Glutamatergic neuron (in vitro differentiated cells): ENCODE data around the gene GGCT. TPM values are rescaled to one million over a fixed set of nuclear protein-coding genes. Genes with fewer than 3 reads are reported as not detected.

Source experiments
- DNase-seq: peaks from one replicate; pipeline ENCODE4 v3.0.0; 2022
- H3K27ac Mint-ChIP-seq: one replicate; pipeline ENCODE4 v1.8.0; 2020; ENCODE audit warnings: mild to moderate bottlenecking, mixed read lengths, inconsistent platforms; ENCODE audit not compliant: unreplicated experiment
- H3K27me3 Mint-ChIP-seq: one replicate; pipeline ENCODE4 v1.8.0; 2020; ENCODE audit warnings: mild to moderate bottlenecking, moderate library complexity, mixed read lengths, inconsistent platforms; ENCODE audit not compliant: unreplicated experiment
- H3K36me3 Mint-ChIP-seq: one replicate; pipeline ENCODE4 v1.8.0; 2020; ENCODE audit warnings: mild to moderate bottlenecking, mixed read lengths, inconsistent platforms; ENCODE audit not compliant: unreplicated experiment
- H3K4me1 Mint-ChIP-seq: one replicate; pipeline ENCODE4 v1.8.0; 2020; ENCODE audit warnings: mild to moderate bottlenecking, low read depth, mixed read lengths, inconsistent platforms; ENCODE audit not compliant: unreplicated experiment
- H3K4me3 Mint-ChIP-seq: one replicate; pipeline ENCODE4 v1.8.0; 2020; ENCODE audit warnings: mild to moderate bottlenecking, mixed read lengths, inconsistent platforms; ENCODE audit not compliant: unreplicated experiment
- H3K9me3 Mint-ChIP-seq: one replicate; pipeline ENCODE4 v1.8.0; 2020; ENCODE audit warnings: mild to moderate bottlenecking, moderate library complexity, mixed read lengths, inconsistent platforms; ENCODE audit not compliant: unreplicated experiment
- CTCF ChIP-seq: fragments of 200-600 bp; sonication (generic); IDR thresholded peaks from one replicate; pipeline ENCODE4 v1.5.0; 2021; ENCODE audit not compliant: partially characterized antibody, unreplicated experiment
- total RNA-seq: library from RNA; stranded (reverse); fragmentation: NEBNext Ultra II Directional; extraction: Animal tissue kit (Norgen Biotek cat#: 25700); gene quantifications from one replicate; pipeline ENCODE4 v1.2.1, GENCODE V29; 2021; ENCODE audit not compliant: unreplicated experiment

Gene GGCT
- total RNA-seq, 1 donor from 2014 or later, result 25.0 TPM

- DNase-seq, result no peak
- Mint-ChIP-seq H3K4me3 (no peak overlapping the region), H3K27ac (peak overlapping the region; percentile 49), H3K36me3 (no peaks in the 10 kb centered on the region), H3K4me1 (peaks cover 51% of the 10 kb centered on the region), H3K9me3 (peaks cover 8% of the 10 kb centered on the region), H3K27me3 (peaks cover 7% of the 10 kb centered on the region)
- no peak for TF ChIP-seq CTCF
Measured at GRCh38 chr7:30465046-30465810, 39.4 kb downstream of the GGCT start.

GRCh38 chr7:30464231-30464671 is 40.4 kb downstream of the GGCT start:
- Mint-ChIP-seq H3K36me3 (no peaks in the 10 kb centered on the region), H3K27me3 (peaks cover 3% of the 10 kb centered on the region), H3K4me1 (peaks cover 41% of the 10 kb centered on the region), H3K4me3 (peak overlapping the region; percentile 28), H3K27ac (peak overlapping the region; percentile 48), H3K9me3 (peaks cover 4% of the 10 kb centered on the region)
- TF ChIP-seq CTCF, result no peak
- no peak for DNase-seq

- H3K27me3 Mint-ChIP-seq, result peaks cover 3% of the 10 kb centered on the region
- DNase-seq, result no peak
- peak overlapping the region; percentile 28 for H3K4me3 Mint-ChIP-seq
- peaks cover 35% of the 10 kb centered on the region for H3K4me1 Mint-ChIP-seq
- TF ChIP-seq CTCF, result no peak
- no peaks in the 10 kb centered on the region for H3K36me3 Mint-ChIP-seq
- H3K27ac Mint-ChIP-seq, result peak overlapping the region; percentile 48
- H3K9me3 Mint-ChIP-seq, result peaks cover 4% of the 10 kb centered on the region
Measured at GRCh38 chr7:30463405-30464145, 41.1 kb downstream of the GGCT start.

GRCh38 chr7:30462179-30462578 is 42.5 kb downstream of the GGCT start:
- Mint-ChIP-seq H3K9me3 (peaks cover 2% of the 10 kb centered on the region), H3K36me3 (no peaks in the 10 kb centered on the region), H3K4me3 (no peak overlapping the region), H3K4me1 (peaks cover 29% of the 10 kb centered on the region), H3K27ac (no peak overlapping the region), H3K27me3 (peaks cover 3% of the 10 kb centered on the region)
- no peak for DNase-seq
- no peak for TF ChIP-seq CTCF

- Mint-ChIP-seq H3K4me3 (no peak overlapping the region), H3K9me3 (peaks cover 2% of the 10 kb centered on the region), H3K27ac (no peak overlapping the region), H3K27me3 (peaks cover 3% of the 10 kb centered on the region), H3K36me3 (no peaks in the 10 kb centered on the region), H3K4me1 (peaks cover 22% of the 10 kb centered on the region)
- DNase-seq, result no peak
- TF ChIP-seq CTCF, result no peak
Measured at GRCh38 chr7:30460246-30460633, 44.4 kb downstream of the GGCT start.
